SK-N-SH treated with all-trans-retinoic acid at 6 μM for 48 hours (cell line): ENCODE data around the gene CDK14.

ENCODE experiments used
- ATAC-seq: fragments of 200-7000 bp; cut with Tn5 transposase; 3 replicates; pipeline ENCODE4 v1.9.1; 2020; ENCODE audit warnings: mild to moderate bottlenecking, moderate library complexity
- ARNTL ChIP-seq: fragments of 450-650 bp; formaldehyde crosslinking; IDR thresholded peaks from 2 replicates; pipeline ENCODE4 v1.5.0; 2020; ENCODE audit warnings: low read depth, mild to moderate bottlenecking, moderate library complexity, borderline replicate concordance
- BACH2 ChIP-seq: fragments of 250-450 bp; sonication (Bioruptor Pico); IDR thresholded peaks from 2 replicates; pipeline ENCODE4 v1.9.0; 2021; ENCODE audit warnings: mild to moderate bottlenecking, borderline replicate concordance
- CREB5 ChIP-seq: fragments of 250-450 bp; sonication (Bioruptor Pico); IDR thresholded peaks from 2 replicates; pipeline ENCODE4 v1.5.1; 2020; ENCODE audit warnings: low read depth, mild to moderate bottlenecking, moderate library complexity
- CSDC2 ChIP-seq: fragments of 250-450 bp; sonication (Bioruptor Pico); IDR thresholded peaks from 2 replicates; pipeline ENCODE4 v1.5.0; 2020; ENCODE audit warnings: mild to moderate bottlenecking, moderate library complexity
- CSRNP3 ChIP-seq: fragments of 250-450 bp; sonication (Bioruptor Pico); IDR thresholded peaks from 2 replicates; pipeline ENCODE4 v1.5.1; 2021; ENCODE audit warnings: mild to moderate bottlenecking, moderate library complexity
- GLIS3 ChIP-seq: fragments of 250-450 bp; sonication (Bioruptor Pico); IDR thresholded peaks from 2 replicates; pipeline ENCODE4 v1.5.0; 2020; ENCODE audit warnings: mild to moderate bottlenecking, moderate library complexity
- ISL1 ChIP-seq: fragments of 250-450 bp; sonication (Bioruptor Pico); IDR thresholded peaks from 2 replicates; pipeline ENCODE4 v2.1.2; 2022; ENCODE audit warnings: mild to moderate bottlenecking, moderate library complexity
- OSR1 ChIP-seq: fragments of 250-450 bp; sonication (Bioruptor Pico); IDR thresholded peaks from 2 replicates; pipeline ENCODE4 v1.8.0; 2022; ENCODE audit warnings: moderate library complexity, mild to moderate bottlenecking, inconsistent platforms
- PATZ1 ChIP-seq: fragments of 250-450 bp; sonication (Bioruptor Pico); IDR thresholded peaks from 2 replicates; pipeline ENCODE4 v1.8.0; 2020; ENCODE audit warnings: mild to moderate bottlenecking, moderate library complexity, borderline replicate concordance
- POU6F1 ChIP-seq: fragments of 250-450 bp; sonication (Bioruptor Pico); IDR thresholded peaks from 2 replicates; pipeline ENCODE4 v1.8.0; 2021; ENCODE audit warnings: low read depth, mild to moderate bottlenecking, moderate library complexity, borderline replicate concordance
- PPARA ChIP-seq: fragments of 250-450 bp; sonication (Bioruptor Pico); IDR thresholded peaks from 2 replicates; pipeline ENCODE4 v1.5.0; 2020; ENCODE audit warnings: mild to moderate bottlenecking, borderline replicate concordance
- RARB ChIP-seq: fragments of 250-450 bp; sonication (Bioruptor Pico); IDR thresholded peaks from 2 replicates; pipeline ENCODE4 v1.8.0; 2021; ENCODE audit warnings: mild to moderate bottlenecking, moderate library complexity
- SNAI2 ChIP-seq: fragments of 250-450 bp; sonication (Bioruptor Pico); IDR thresholded peaks from 2 replicates; pipeline ENCODE4 v1.5.0; 2020; ENCODE audit warnings: mild to moderate bottlenecking, moderate library complexity
- TOX ChIP-seq: fragments of 250-450 bp; sonication (Bioruptor Pico); IDR thresholded peaks from 2 replicates; pipeline ENCODE4 v1.8.0; 2021; ENCODE audit warnings: mild to moderate bottlenecking, moderate library complexity, borderline replicate concordance
- TSHZ2 ChIP-seq: fragments of 250-450 bp; sonication (Bioruptor Pico); IDR thresholded peaks from 2 replicates; pipeline ENCODE4 v1.5.0; 2020; ENCODE audit warnings: mild to moderate bottlenecking, moderate library complexity
- ZFP3 ChIP-seq: fragments of 250-450 bp; sonication (Bioruptor Pico); IDR thresholded peaks from 2 replicates; pipeline ENCODE4 v1.5.0; 2020; ENCODE audit warnings: mild to moderate bottlenecking, moderate library complexity
- ZFP30 ChIP-seq: fragments of 450-650 bp; formaldehyde crosslinking; IDR thresholded peaks from 2 replicates; pipeline ENCODE4 v1.5.0; 2022; ENCODE audit warnings: mild to moderate bottlenecking, moderate library complexity
- ZNF565 ChIP-seq: fragments of 450-650 bp; formaldehyde crosslinking; conservative IDR thresholded peaks from 2 replicates; pipeline ENCODE4 v1.5.0; 2020; ENCODE audit warnings: low read depth, mild to moderate bottlenecking, moderate library complexity
- ZNF70 ChIP-seq: fragments of 450-650 bp; formaldehyde crosslinking; IDR thresholded peaks from 2 replicates; pipeline ENCODE4 v1.5.0; 2020; ENCODE audit warnings: mild to moderate bottlenecking, moderate library complexity

CDK14 gene

GRCh38 chr7:90846192-90846591 is 250.1 kb downstream of the CDK14 start (continued):
- no peak for TF ChIP-seq POU6F1 (CRISPR knock-in tag)
- TF ChIP-seq TOX (CRISPR knock-in tag) = no peak
- TF ChIP-seq ZFP3 (CRISPR knock-in tag) = no peak

GRCh38 chr7:90850066-90850465 is 253.9 kb downstream of the CDK14 start:
- TF ChIP-seq ZFP3 (CRISPR knock-in tag) (no peak), OSR1 (CRISPR knock-in tag) (no peak), CSRNP3 (CRISPR knock-in tag) (no peak), RARB (CRISPR knock-in tag) (no peak), ISL1 (CRISPR knock-in tag) (no peak)
- ATAC-seq = no peak

- TF ChIP-seq CREB5 (CRISPR knock-in tag) = no peak
- no peak for TF ChIP-seq ISL1 (CRISPR knock-in tag)
- TF ChIP-seq POU6F1 (CRISPR knock-in tag) = no peak
- no peak for TF ChIP-seq PATZ1 (CRISPR knock-in tag)
- no peak for TF ChIP-seq OSR1 (CRISPR knock-in tag)
- no peak for TF ChIP-seq BACH2 (CRISPR knock-in tag)
- no peak for TF ChIP-seq ARNTL (CRISPR knock-in tag)
- no peak for TF ChIP-seq ZFP30 (CRISPR knock-in tag)
- no peak for TF ChIP-seq RARB (CRISPR knock-in tag)
- no peak for TF ChIP-seq CSRNP3 (CRISPR knock-in tag)
- TF ChIP-seq GLIS3 = no peak
- TF ChIP-seq SNAI2 (CRISPR knock-in tag) = no peak
- no peak for TF ChIP-seq CSDC2 (CRISPR knock-in tag)
- no peak for TF ChIP-seq TSHZ2
- TF ChIP-seq ZNF565 (CRISPR knock-in tag) = no peak
- no peak for TF ChIP-seq PPARA (CRISPR knock-in tag)
- TF ChIP-seq ZNF70 (CRISPR knock-in tag) = no peak
- no peak for TF ChIP-seq TOX (CRISPR knock-in tag)
- TF ChIP-seq, all 23 proteins: peak for 0
- no peak for ATAC-seq
These were observed 254.3 kb downstream of the CDK14 start for GRCh38 chr7:90850471-90850870.
